ENCODE measurements around the gene CENPM. TPM values are rescaled to one million over a fixed set of nuclear protein-coding genes. Genes with fewer than 3 reads are reported as not detected.

CENPM gene
- total and polyA plus RNA-seq, 10 of the 15 experiments (the other 5 are each of a cell fraction or from before 2014, with no cell fraction given): 36.7 to 212 (median 74.7) TPM

- TF ChIP-seq, protein P1, sequence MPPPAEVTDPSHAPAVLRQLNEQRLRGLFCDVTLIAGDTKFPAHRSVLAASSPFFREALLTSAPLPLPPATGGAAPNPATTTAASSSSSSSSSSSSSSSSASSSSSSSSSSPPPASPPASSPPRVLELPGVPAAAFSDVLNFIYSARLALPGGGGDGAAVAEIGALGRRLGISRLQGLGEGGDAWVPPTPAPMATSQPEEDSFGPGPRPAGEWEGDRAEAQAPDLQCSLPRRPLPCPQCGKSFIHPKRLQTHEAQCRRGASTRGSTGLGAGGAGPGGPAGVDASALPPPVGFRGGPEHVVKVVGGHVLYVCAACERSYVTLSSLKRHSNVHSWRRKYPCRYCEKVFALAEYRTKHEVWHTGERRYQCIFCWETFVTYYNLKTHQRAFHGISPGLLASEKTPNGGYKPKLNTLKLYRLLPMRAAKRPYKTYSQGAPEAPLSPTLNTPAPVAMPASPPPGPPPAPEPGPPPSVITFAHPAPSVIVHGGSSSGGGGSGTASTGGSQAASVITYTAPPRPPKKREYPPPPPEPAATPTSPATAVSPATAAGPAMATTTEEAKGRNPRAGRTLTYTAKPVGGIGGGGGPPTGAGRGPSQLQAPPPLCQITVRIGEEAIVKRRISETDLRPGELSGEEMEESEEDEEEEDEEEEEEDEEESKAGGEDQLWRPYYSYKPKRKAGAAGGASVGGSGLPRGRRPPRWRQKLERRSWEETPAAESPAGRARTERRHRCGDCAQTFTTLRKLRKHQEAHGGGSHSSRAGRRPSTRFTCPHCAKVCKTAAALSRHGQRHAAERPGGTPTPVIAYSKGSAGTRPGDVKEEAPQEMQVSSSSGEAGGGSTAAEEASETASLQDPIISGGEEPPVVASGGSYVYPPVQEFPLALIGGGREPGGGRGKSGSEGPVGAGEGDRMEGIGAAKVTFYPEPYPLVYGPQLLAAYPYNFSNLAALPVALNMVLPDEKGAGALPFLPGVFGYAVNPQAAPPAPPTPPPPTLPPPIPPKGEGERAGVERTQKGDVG (CRISPR knock-in tag; IDR thresholded peaks at IDR 0.05): 0 out of 2 replicates have a peak, but pooled peaks have one; percentile 72
- TF ChIP-seq CREM (IDR thresholded peaks at IDR 0.05; ENCODE audit: low read depth) (peak; percentile 41; the same call in 1 of the 2 replicates), SREBF1 (IDR thresholded peaks at IDR 0.05; ENCODE audit: low read length) (no peak), ZBED1 (IDR thresholded peaks at IDR 0.05; ENCODE audit: borderline replicate concordance) (no peak), DPF2 (IDR thresholded peaks at IDR 0.05) (peak; percentile 82), CBFB (IDR thresholded peaks at IDR 0.05; ENCODE audit: low read depth) (peak; percentile 7), RB1 (IDR thresholded peaks at IDR 0.05; ENCODE audit: borderline replicate concordance) (peak; percentile 81; the same call in 1 of the 2 replicates), TARDBP (IDR thresholded peaks at IDR 0.05; ENCODE audit: borderline replicate concordance) (0 out of 2 replicates have a peak, but pooled peaks have one; percentile 12), NBN (IDR thresholded peaks at IDR 0.05) (0 out of 2 replicates have a peak, but pooled peaks have one; percentile 53), ESRRA (IDR thresholded peaks at IDR 0.05; ENCODE audit: low read length) (no peak), NKRF (conservative IDR thresholded peaks at IDR 0.05) (0 out of 2 replicates have a peak, but pooled peaks have one; percentile 22), RAD51 (IDR thresholded peaks at IDR 0.05) (no peak), ZNF622 (IDR thresholded peaks at IDR 0.05) (no peak), HDGF (IDR thresholded peaks at IDR 0.05) (no peak; the same call in 1 of the 2 replicates), PAX8 (IDR thresholded peaks at IDR 0.05) (no peak), SREBF2 (IDR thresholded peaks at IDR 0.05; ENCODE audit: low read length) (no peak), TAF1 (IDR thresholded peaks at IDR 0.05; ENCODE audit: borderline replicate concordance, low read depth, low read length) (no peak), FOXM1 (IDR thresholded peaks at IDR 0.05; ENCODE audit: low read depth, low read length) (no peak), NR2F1 (conservative IDR thresholded peaks at IDR 0.05) (peak; percentile 87)
- TF ChIP-seq, protein P2, sequence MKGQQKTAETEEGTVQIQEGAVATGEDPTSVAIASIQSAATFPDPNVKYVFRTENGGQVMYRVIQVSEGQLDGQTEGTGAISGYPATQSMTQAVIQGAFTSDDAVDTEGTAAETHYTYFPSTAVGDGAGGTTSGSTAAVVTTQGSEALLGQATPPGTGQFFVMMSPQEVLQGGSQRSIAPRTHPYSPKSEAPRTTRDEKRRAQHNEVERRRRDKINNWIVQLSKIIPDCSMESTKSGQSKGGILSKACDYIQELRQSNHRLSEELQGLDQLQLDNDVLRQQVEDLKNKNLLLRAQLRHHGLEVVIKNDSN (IDR thresholded peaks at IDR 0.05; ENCODE audit: borderline replicate concordance, extremely low read length, insufficient read depth, low read depth, low read length): no peak
- TF ChIP-seq, protein P3, sequence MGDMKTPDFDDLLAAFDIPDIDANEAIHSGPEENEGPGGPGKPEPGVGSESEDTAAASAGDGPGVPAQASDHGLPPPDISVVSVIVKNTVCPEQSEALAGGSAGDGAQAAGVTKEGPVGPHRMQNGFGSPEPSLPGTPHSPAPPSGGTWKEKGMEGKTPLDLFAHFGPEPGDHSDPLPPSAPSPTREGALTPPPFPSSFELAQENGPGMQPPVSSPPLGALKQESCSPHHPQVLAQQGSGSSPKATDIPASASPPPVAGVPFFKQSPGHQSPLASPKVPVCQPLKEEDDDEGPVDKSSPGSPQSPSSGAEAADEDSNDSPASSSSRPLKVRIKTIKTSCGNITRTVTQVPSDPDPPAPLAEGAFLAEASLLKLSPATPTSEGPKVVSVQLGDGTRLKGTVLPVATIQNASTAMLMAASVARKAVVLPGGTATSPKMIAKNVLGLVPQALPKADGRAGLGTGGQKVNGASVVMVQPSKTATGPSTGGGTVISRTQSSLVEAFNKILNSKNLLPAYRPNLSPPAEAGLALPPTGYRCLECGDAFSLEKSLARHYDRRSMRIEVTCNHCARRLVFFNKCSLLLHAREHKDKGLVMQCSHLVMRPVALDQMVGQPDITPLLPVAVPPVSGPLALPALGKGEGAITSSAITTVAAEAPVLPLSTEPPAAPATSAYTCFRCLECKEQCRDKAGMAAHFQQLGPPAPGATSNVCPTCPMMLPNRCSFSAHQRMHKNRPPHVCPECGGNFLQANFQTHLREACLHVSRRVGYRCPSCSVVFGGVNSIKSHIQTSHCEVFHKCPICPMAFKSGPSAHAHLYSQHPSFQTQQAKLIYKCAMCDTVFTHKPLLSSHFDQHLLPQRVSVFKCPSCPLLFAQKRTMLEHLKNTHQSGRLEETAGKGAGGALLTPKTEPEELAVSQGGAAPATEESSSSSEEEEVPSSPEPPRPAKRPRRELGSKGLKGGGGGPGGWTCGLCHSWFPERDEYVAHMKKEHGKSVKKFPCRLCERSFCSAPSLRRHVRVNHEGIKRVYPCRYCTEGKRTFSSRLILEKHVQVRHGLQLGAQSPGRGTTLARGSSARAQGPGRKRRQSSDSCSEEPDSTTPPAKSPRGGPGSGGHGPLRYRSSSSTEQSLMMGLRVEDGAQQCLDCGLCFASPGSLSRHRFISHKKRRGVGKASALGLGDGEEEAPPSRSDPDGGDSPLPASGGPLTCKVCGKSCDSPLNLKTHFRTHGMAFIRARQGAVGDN (IDR thresholded peaks at IDR 0.05): peak; percentile 56
Measured at GRCh38 chr22:41919357-41920224, 27.4 kb downstream of the CENPM start (continued).

All from GM12878 (cell line).